WTC11 (cell line): ENCODE results near the gene BICD1. TPM values are rescaled to one million over a fixed set of nuclear protein-coding genes. Genes with fewer than 3 reads are reported as not detected.

ENCODE experiments used
- ATAC-seq: fragments of 200-7000 bp; cut with Tn5 transposase; 2 replicates; pipeline ENCODE4 v1.10.0; 2021; ENCODE audit warnings: mild to moderate bottlenecking, moderate library complexity
- CTCF ChIA-PET: fragments of 300-600 bp; sonication (Branson Sonifier 250); formaldehyde crosslinking; loops from one replicate; lab custom pipeline; 2021; ENCODE audit warnings: antibody characterized with exemption; lab: Charles Lee
- POLR2A ChIA-PET: fragments of 350-600 bp; sonication (Branson Sonifier 250); formaldehyde crosslinking; loops from one replicate; lab custom pipeline; 2021; ENCODE audit warnings: antibody characterized with exemption; lab: Charles Lee
- DNase-seq: peaks from one replicate; pipeline ENCODE4 v3.0.0; 2021; ENCODE audit warnings: low spot score
- H3K27ac Mint-ChIP-seq: 2 replicates; pipeline ENCODE4 v1.8.0; 2021; ENCODE audit warnings: mixed read lengths
- H3K27me3 Mint-ChIP-seq: 2 replicates; pipeline ENCODE4 v1.8.0; 2021; ENCODE audit warnings: low read depth, mild to moderate bottlenecking, moderate library complexity, mixed read lengths
- H3K36me3 Mint-ChIP-seq: 2 replicates; pipeline ENCODE4 v1.8.0; 2021; ENCODE audit warnings: mixed read lengths
- H3K4me1 Mint-ChIP-seq: 2 replicates; pipeline ENCODE4 v1.8.0; 2022; ENCODE audit warnings: mixed read lengths
- H3K4me3 Mint-ChIP-seq: 2 replicates; pipeline ENCODE4 v1.8.0; 2021; ENCODE audit warnings: mild to moderate bottlenecking, moderate library complexity, mixed read lengths
- H3K9me3 Mint-ChIP-seq: 2 replicates; pipeline ENCODE4 v1.8.0; 2021; ENCODE audit warnings: mixed read lengths
- CBFB ChIP-seq: sonication (generic); formaldehyde crosslinking; IDR thresholded peaks from 2 replicates; pipeline ENCODE4 v1.8.1; 2022; ENCODE audit warnings: mild to moderate bottlenecking, low read depth, missing genetic modification reagents
- ETV6 ChIP-seq: sonication (generic); formaldehyde crosslinking; IDR thresholded peaks from 2 replicates; pipeline ENCODE4 v1.8.1; 2022; ENCODE audit warnings: mild to moderate bottlenecking, missing genetic modification reagents
- JUN ChIP-seq: sonication (generic); formaldehyde crosslinking; IDR thresholded peaks from 2 replicates; pipeline ENCODE4 v1.8.0; 2023; ENCODE audit warnings: mild to moderate bottlenecking, missing genetic modification reagents
- KAT7 ChIP-seq: sonication (generic); formaldehyde crosslinking; IDR thresholded peaks from 2 replicates; pipeline ENCODE4 v1.8.1; 2023; ENCODE audit warnings: missing genetic modification reagents, mild to moderate bottlenecking, borderline replicate concordance
- PRRX2 ChIP-seq: fragments of 250-450 bp; sonication (Bioruptor Pico); IDR thresholded peaks from 2 replicates; pipeline ENCODE4 v1.8.0; 2021; ENCODE audit warnings: mild to moderate bottlenecking
- SOX15 ChIP-seq: fragments of 250-450 bp; sonication (Bioruptor Pico); IDR thresholded peaks from 2 replicates; pipeline ENCODE4 v1.9.0; 2021; ENCODE audit warnings: mild to moderate bottlenecking
- TEAD4 ChIP-seq: sonication (generic); formaldehyde crosslinking; IDR thresholded peaks from 2 replicates; pipeline ENCODE4 v1.8.0; 2022; ENCODE audit warnings: mild to moderate bottlenecking, missing genetic modification reagents
- TP53 ChIP-seq: sonication (generic); formaldehyde crosslinking; IDR thresholded peaks from 2 replicates; pipeline ENCODE4 v1.8.1; 2023; ENCODE audit warnings: mild to moderate bottlenecking, missing genetic modification reagents
- total RNA-seq: library from RNA; stranded (reverse); gene quantifications from 3 replicates; pipeline ENCODE4 v1.2.3, GENCODE V29; 2021
- TF ChIP-seq, protein P1 (sequence below): sonication (generic); formaldehyde crosslinking; IDR thresholded peaks from 2 replicates; pipeline ENCODE4 v1.8.0; 2023; ENCODE audit warnings: mild to moderate bottlenecking, missing genetic modification reagents
- TF ChIP-seq, protein P2 (sequence below): sonication (generic); formaldehyde crosslinking; IDR thresholded peaks from 2 replicates; pipeline ENCODE4 v1.8.1; 2023; ENCODE audit warnings: mild to moderate bottlenecking, missing genetic modification reagents
- TF ChIP-seq, protein P3 (sequence below): sonication (generic); formaldehyde crosslinking; IDR thresholded peaks from 2 replicates; pipeline ENCODE4 v1.8.0; 2023; ENCODE audit warnings: missing genetic modification reagents, mild to moderate bottlenecking, borderline replicate concordance
- TF ChIP-seq, protein P4 (sequence below): fragments of 200-600 bp; IDR thresholded peaks from 2 replicates; pipeline ENCODE4 v1.8.0; 2022; ENCODE audit warnings: antibody characterized with exemption
- TF ChIP-seq, protein P5 (sequence below): sonication (generic); formaldehyde crosslinking; IDR thresholded peaks from 2 replicates; pipeline ENCODE4 v1.8.1; 2023; ENCODE audit warnings: mild to moderate bottlenecking, missing genetic modification reagents, moderate library complexity

The BICD1 gene
- total RNA-seq, 1 experiment from 2014 or later: 69.4 TPM

DNA sequence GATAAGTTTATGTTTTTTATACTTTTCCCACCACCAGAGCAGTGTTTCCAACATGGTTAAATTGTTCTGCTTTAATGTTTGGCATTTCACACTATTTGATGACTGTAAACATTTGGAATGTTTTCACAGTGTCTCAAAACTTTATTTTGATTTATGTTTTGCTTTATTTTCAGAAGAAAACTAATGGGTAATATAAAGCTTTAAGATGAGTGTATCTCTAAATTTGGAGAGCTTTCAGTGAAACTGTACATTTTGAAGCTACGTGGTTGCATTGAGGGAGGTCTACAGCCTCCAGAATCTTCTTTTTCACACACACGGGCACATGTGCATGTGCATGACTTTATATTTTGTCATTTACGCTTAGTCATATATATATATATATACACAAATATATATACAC lies 10.7 kb downstream of the BICD1 start:
- DNase-seq (no peak), ATAC-seq (no peak)
- Mint-ChIP-seq H3K4me1 (peaks cover 58% of the 10 kb centered on the region), H3K4me3 (no peak overlapping the region), H3K9me3 (no peaks in the 10 kb centered on the region), H3K27me3 (no peaks in the 10 kb centered on the region), H3K36me3 (peaks cover 5% of the 10 kb centered on the region), H3K27ac (no peak overlapping the region)
- ChIA-PET CTCF (interaction anchor here (1.5 kb wide), 1 partner anchor 168 kb away, joined by 3 read pairs; no protein-coding TSS in a partner anchor), POLR2A (no interaction called here)
- TF ChIP-seq, protein P1, sequence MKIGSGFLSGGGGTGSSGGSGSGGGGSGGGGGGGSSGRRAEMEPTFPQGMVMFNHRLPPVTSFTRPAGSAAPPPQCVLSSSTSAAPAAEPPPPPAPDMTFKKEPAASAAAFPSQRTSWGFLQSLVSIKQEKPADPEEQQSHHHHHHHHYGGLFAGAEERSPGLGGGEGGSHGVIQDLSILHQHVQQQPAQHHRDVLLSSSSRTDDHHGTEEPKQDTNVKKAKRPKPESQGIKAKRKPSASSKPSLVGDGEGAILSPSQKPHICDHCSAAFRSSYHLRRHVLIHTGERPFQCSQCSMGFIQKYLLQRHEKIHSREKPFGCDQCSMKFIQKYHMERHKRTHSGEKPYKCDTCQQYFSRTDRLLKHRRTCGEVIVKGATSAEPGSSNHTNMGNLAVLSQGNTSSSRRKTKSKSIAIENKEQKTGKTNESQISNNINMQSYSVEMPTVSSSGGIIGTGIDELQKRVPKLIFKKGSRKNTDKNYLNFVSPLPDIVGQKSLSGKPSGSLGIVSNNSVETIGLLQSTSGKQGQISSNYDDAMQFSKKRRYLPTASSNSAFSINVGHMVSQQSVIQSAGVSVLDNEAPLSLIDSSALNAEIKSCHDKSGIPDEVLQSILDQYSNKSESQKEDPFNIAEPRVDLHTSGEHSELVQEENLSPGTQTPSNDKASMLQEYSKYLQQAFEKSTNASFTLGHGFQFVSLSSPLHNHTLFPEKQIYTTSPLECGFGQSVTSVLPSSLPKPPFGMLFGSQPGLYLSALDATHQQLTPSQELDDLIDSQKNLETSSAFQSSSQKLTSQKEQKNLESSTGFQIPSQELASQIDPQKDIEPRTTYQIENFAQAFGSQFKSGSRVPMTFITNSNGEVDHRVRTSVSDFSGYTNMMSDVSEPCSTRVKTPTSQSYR (CRISPR knock-in tag): no peak
- TF ChIP-seq KAT7 (CRISPR knock-in tag): no peak
- TF ChIP-seq, protein P2, sequence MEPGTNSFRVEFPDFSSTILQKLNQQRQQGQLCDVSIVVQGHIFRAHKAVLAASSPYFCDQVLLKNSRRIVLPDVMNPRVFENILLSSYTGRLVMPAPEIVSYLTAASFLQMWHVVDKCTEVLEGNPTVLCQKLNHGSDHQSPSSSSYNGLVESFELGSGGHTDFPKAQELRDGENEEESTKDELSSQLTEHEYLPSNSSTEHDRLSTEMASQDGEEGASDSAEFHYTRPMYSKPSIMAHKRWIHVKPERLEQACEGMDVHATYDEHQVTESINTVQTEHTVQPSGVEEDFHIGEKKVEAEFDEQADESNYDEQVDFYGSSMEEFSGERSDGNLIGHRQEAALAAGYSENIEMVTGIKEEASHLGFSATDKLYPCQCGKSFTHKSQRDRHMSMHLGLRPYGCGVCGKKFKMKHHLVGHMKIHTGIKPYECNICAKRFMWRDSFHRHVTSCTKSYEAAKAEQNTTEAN: no peak

DNA sequence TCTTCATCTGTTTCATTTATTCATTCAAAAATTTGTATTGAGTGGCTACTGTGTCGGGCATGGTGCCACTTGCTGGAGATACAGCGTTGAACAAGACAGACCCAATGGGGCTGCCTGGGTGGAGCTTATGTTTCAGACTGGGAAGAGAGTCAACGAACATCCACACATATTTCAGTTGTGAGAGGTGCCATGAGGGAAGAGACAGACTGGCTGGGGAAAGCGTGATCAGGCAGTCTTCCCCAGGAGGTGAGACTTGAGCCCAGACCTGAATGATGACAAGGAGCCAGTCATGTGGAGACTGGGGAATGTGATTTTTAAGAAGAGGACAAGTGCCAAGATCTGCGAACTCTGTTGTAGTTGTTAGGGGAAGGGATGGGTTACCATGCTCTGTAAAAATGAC lies 12.2 kb downstream of the BICD1 start:
- CTCF ChIA-PET: no interaction called here
- Mint-ChIP-seq H3K27me3 (no peaks in the 10 kb centered on the region), H3K27ac (peak overlapping the region; percentile 94), H3K4me3 (no peak overlapping the region), H3K9me3 (no peaks in the 10 kb centered on the region)
- no peak for ATAC-seq
- no peak for TF ChIP-seq TP53 (CRISPR knock-in tag)
- no peak for TF ChIP-seq CBFB (CRISPR knock-in tag)
- TF ChIP-seq, protein P3, sequence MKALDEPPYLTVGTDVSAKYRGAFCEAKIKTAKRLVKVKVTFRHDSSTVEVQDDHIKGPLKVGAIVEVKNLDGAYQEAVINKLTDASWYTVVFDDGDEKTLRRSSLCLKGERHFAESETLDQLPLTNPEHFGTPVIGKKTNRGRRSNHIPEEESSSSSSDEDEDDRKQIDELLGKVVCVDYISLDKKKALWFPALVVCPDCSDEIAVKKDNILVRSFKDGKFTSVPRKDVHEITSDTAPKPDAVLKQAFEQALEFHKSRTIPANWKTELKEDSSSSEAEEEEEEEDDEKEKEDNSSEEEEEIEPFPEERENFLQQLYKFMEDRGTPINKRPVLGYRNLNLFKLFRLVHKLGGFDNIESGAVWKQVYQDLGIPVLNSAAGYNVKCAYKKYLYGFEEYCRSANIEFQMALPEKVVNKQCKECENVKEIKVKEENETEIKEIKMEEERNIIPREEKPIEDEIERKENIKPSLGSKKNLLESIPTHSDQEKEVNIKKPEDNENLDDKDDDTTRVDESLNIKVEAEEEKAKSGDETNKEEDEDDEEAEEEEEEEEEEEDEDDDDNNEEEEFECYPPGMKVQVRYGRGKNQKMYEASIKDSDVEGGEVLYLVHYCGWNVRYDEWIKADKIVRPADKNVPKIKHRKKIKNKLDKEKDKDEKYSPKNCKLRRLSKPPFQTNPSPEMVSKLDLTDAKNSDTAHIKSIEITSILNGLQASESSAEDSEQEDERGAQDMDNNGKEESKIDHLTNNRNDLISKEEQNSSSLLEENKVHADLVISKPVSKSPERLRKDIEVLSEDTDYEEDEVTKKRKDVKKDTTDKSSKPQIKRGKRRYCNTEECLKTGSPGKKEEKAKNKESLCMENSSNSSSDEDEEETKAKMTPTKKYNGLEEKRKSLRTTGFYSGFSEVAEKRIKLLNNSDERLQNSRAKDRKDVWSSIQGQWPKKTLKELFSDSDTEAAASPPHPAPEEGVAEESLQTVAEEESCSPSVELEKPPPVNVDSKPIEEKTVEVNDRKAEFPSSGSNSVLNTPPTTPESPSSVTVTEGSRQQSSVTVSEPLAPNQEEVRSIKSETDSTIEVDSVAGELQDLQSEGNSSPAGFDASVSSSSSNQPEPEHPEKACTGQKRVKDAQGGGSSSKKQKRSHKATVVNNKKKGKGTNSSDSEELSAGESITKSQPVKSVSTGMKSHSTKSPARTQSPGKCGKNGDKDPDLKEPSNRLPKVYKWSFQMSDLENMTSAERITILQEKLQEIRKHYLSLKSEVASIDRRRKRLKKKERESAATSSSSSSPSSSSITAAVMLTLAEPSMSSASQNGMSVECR (CRISPR knock-in tag): no peak
- no peak for TF ChIP-seq PRRX2 (CRISPR knock-in tag)
- TF ChIP-seq, protein P4, sequence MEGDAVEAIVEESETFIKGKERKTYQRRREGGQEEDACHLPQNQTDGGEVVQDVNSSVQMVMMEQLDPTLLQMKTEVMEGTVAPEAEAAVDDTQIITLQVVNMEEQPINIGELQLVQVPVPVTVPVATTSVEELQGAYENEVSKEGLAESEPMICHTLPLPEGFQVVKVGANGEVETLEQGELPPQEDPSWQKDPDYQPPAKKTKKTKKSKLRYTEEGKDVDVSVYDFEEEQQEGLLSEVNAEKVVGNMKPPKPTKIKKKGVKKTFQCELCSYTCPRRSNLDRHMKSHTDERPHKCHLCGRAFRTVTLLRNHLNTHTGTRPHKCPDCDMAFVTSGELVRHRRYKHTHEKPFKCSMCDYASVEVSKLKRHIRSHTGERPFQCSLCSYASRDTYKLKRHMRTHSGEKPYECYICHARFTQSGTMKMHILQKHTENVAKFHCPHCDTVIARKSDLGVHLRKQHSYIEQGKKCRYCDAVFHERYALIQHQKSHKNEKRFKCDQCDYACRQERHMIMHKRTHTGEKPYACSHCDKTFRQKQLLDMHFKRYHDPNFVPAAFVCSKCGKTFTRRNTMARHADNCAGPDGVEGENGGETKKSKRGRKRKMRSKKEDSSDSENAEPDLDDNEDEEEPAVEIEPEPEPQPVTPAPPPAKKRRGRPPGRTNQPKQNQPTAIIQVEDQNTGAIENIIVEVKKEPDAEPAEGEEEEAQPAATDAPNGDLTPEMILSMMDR: no peak
- TF ChIP-seq TEAD4: no peak
- TF ChIP-seq SOX15 (CRISPR knock-in tag): no peak
- TF ChIP-seq, protein P5, sequence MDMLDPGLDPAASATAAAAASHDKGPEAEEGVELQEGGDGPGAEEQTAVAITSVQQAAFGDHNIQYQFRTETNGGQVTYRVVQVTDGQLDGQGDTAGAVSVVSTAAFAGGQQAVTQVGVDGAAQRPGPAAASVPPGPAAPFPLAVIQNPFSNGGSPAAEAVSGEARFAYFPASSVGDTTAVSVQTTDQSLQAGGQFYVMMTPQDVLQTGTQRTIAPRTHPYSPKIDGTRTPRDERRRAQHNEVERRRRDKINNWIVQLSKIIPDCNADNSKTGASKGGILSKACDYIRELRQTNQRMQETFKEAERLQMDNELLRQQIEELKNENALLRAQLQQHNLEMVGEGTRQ (CRISPR knock-in tag): no peak
- no peak for TF ChIP-seq JUN (CRISPR knock-in tag)
- TF ChIP-seq ETV6 (CRISPR knock-in tag): no peak
- TF ChIP-seq, all 79 proteins: peak for 0
- peaks cover 61% of the 10 kb centered on the region for H3K4me1 Mint-ChIP-seq
- DNase-seq: no peak
- H3K36me3 Mint-ChIP-seq: no peaks in the 10 kb centered on the region
- POLR2A ChIA-PET: no interaction called here
